GM04504 (cell line): ENCODE results near the gene DDX10.
"Not testable (repeated sequence)": the region's sequence is repeated elsewhere in the genome, so short reads cannot be mapped to it uniquely, and the experiment has no call there.

Source experiments
- DNase-seq: peaks from one replicate; pipeline ENCODE4 v3.0.0-alpha.2; 2012; ENCODE audit warnings: low read depth

The DDX10 gene

DNA sequence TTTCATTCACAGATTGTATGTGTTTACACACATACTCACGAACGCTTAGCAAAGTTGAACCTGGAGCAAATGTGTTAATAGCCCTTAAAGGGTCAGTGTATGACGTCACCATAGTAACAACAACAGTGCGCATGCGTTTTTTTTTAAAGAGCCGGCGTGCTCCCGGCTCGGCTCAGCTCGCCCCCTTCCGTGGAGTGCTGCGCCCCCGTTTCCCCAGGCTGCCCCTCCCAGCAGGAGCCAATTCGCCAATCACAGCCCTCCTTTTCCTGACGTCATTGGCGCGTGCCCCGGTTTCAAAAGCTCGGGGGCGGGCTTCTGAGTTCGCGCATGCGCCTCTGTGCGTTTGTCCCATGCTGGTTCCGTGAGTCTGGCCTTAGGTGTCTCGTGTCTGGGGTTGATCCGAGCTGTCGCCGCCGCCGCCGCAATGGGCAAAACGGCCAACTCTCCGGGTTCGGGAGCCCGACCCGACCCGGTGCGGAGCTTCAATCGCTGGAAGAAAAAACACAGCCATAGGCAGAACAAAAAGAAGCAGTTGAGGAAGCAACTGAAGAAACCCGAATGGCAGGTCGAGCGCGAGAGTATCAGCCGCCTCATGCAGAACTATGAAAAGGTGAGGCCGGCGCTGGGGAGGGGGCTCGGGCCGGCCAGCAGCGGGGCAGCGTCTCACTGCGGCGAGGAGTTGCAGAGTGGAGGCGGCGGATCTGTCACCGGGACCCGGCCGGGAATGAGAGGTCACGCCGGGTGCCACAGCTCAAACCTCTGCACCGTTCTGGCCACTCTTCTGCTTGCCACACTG lies at the start of gene DDX10:
DDX10 (plus strand) TSS at position 340 of the 796 bp plus-strand sequence; CDS start at position 425, 85 bp downstream.
- peak; percentile 97 for DNase-seq

DNA sequence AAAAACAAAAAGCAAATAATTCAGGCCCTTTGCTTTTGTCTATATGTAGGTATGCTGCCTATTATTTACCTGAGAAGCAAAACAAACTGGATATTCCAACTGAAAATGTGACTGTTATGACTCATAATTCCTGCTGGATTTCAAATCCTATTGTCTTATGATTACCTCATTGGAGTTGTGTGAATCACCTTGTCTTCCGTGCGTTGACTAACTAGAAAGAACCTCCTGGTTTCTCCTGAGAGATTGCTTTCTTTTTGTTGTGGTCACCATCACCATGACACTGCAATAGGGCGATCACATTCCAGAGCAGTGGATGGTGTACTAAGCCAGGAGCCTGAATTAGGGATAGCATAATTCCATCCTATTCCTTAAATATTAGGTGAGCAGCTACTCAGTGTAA lies 48.3 kb upstream of the DDX10 start:
- DNase-seq, result peak; percentile 62

DNA sequence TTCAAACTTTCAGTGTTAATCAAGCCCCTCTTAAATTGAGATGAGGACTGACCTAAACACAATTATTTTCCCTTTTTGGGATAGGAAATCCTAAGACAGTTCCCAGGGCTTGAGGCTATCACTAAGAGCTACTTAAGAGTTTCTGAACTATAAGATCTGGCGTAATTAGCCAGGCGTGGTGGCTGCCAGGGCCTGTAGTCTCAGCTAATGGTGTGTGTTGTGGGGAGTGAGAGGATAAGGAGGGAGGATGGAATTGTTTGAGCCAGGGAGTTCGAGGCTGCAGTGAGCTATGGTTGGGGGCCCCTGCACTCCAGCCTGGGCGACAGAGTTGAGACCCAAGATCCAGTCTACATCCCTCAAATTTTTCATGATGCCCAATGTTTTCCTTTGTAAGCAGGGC lies 47.8 kb upstream of the DDX10 start:
- DNase-seq, result no peak

DNA sequence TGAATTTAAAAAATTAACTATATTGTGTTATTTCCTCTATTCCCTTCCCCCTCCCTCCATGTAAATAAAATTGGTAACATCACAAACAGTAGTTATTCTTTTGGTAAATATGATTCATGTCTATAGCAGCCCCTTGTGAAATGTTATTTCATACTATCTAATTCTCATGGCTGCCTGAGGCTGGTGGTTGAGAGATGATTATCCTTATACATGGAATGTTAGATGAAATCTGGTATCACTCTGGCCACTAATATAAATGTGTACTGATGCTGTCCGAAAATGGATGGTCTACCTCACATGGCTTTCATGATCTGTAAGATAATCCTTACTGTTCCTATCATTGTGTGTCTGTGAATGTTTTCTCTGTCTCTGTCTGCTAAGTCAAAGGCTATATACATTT lies 46.3 kb upstream of the DDX10 start:
- no peak for DNase-seq

DNA sequence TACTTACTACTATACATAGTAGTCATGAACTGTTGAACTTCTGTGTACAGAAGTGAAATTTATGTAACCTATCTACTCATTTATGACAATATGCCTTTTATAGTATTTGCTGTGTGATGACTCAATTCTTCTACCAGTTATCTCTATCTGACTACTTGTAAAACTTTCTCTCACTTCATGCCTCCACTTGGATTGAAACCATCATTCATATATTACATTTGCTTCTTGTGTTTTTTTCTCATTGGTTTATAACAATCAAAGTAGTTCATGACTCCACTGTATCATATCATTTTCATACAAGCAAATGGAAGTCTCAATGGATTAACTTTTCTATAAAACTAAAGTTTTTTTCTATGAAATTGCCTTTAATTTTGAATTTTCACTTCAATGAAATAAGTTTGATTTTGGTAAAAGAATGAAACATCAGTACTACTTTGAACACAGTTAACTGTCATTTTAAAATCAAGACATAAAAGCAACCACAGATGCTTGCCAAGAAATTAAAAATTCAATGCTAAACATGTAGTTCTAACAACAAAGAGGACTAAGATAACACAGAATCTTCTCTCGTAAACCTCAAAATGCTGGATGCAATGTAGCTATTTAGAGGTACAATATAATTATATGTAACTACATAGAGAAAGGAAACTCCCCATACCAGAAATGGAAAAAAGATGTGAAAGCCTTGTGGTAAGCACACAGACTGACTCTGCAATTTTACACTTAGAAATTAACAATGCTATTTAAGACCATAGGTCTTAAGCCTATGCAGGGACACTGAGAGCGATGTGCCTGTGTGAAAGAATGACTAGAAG lies 43.7 kb upstream of the DDX10 start:
- no peak for DNase-seq

DNA sequence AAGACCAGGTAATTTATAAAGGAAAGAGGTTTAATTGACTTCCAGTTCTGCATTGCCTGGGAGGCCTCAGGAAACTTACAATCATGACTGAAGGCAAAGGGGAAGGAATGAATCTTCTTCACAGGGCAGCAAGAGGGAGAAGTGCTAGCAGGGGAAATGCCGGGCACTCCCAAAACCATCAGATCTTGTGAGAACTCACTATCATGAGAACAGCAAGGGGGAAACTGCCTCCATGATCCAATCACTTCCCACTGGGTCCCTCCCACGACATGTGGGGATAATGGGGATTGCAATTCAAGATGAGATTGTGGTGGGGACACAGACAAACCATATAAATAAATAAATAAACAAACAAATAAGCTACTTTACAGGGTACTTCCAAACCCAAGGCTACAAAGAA lies 42.5 kb upstream of the DDX10 start:
- no peak for DNase-seq

DNA sequence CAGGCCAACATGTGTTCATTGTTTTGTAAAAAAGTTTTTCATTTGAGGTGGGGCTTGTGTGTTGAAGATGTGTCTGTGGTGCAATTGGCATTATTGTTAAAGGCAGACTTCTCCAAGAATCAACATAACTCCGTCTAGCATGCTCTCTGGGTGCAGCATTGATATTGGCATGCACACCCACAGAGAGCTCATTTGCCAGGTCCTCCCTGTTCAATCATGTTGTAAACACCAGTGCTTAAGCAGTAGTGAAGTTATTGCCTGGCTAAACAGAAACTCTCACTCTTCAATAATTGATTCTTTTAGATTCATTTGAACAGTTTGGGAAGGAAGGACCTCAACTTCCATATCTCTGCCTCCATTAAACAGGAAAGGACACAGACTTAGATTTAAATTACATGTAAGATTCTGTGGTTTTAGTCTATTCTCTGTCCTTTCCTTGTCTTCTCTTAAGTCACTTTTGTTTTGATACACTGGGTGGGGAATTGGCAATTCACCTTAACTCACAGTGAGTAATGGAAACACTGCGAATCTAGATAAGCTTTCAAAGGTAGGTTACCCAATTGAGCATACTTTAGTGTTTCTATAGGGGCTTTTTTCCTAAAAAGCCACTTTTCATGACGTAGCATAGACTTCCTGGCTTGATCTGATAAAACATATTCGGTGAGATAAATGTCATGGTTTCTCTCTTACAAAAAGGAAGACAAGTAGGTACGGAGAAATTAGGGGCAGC lies 40.5 kb upstream of the DDX10 start:
- DNase-seq, result no peak

DNA sequence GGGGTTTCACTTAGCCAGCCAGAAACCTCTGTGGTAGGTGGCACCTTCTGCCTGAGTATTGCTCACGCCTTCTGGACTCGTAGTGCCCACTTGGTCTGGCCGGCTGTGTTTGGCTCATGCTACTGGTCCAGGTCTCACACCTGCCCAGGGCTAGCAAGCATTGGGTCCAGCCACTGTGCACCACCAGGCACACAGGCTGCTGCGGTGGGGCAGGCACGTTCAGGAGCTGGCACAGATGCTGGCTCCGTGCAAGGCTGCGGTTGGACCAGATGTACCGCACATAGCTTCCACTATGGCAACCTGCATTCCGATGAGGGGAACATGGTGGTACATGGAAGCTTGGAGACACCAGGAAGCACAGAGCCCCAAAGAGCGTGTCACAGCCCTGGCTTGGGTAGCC lies 36.5 kb upstream of the DDX10 start:
- no peak for DNase-seq

DNA sequence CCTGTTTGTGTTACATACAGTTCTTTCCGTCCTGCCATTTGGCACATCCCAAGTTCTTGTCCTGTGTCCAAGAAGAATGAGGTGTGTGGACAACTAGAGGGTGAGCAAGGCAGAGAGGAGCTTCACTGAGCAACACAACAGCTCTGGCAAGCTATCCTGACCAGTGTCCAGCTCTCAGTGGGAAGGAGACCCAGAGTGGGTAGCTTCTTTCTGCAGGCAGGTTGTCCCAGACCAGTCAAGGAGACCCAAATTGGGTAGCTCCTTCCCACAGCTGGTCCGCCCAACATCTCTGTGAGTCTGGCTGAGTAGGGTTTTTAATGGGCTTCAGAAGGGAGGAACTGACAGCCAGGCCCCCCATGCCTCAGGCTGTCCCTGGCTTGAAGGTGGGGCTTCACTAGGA lies 36.1 kb upstream of the DDX10 start:
- no peak for DNase-seq

DNA sequence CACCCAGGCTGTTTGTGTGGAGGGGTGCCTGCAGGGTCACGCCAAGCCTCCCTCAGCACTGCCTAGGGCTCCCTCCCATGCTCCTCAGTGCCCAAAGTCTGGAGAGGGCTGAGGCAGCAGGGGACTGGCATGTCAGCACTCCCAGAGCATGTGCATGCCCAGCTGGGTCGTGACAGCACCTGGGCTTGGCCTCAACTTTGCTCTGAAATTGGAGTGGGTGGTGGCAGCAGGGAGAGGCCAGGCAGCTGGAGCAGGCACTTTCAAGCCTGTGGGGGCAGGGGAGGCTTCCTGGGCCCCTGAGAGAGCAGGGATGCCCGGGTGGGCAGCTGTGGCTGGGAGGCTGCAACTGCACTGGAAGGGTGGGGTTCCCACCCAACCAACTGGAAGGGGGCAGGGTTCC lies 35.6 kb upstream of the DDX10 start:
- DNase-seq, result no peak

DNA sequence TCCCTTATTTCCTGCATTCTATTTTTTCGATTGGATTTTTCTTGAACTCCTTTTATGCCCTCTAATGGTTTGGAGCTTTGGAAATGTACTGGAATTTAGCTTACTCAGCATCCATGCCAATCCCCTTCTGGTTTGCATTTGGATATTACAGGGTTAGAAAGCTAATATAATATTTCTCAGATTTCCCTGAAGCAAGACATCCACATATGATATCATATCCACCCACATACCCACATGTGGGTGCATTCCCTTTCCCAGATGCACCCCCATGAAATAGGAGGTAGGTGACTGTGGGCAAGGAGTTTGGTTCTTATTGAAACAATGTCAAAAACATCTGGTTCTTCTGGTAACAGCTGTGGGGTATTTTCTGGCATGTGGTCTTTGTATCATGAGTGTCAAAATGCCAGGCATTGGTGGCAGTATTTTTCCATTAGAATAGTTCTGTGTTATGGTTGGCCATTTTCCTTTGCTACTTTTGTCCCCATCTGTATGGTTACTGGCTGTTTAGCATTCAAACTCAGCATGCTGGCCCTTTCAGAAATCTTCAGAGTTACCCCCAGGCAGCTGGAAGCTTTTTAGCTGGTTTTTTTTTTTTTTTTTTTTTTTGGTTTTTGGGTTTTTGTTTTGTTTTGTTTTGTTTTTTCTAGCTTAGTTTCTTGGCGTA lies 32.7 kb upstream of the DDX10 start:
- no peak for DNase-seq

DNA sequence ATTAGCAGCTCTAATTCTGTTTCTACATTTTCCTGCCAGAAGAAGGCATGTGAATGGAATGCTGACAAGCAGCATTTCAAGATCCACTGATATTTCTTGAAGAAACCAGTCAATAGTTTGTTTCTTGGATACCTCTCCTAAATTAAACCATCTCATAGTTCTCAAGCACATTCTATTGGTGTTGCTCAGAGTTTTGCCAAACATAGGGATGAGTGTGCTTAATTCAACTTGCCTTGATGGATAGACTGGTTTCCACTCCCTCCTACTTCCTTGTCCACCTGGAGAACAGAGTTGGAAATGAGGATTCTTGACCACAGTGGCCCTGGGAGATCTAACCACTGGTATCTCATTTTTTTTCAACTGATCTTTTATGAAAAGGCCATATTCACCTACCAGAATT lies 29.8 kb upstream of the DDX10 start:
- no peak for DNase-seq

DNA sequence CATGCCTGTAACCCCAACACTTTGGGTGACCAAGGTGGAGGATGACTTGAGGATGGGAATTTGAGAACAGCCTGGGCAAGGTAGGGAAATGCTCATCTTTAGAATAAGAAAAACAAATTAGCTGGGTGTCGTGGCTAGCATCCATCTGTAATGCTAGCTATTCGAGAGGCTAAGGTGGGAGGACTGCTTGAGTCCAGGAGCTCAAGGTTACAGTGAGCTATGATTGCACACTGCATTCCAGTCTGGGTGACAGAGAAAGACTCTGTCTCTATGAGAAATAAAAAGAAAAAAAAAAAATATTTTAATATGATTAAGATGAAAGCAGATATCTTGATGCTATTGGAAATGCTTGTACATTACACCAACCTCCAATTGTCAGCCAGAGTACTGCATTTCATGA lies 28.6 kb upstream of the DDX10 start:
- no peak for DNase-seq

DNA sequence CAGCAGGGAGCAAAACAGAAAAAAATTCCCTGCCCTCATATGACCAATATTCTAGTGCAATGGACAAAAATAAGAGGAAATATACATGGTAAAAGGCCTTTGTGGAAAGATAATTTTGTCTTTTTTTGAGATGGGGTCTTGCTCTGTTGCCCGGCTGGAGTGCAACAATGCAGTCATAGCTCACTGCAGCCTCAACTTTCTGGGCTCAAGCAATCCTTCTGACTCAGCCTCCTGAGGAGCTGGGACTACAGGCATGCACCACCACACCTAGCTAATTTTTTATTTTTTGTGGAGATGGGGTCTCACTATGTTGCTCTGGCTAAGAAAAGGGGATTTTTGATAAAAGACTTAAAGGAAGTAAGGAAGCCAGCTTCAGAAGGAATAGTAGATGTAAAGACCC lies 25.7 kb upstream of the DDX10 start:
- DNase-seq, result no peak

DNA sequence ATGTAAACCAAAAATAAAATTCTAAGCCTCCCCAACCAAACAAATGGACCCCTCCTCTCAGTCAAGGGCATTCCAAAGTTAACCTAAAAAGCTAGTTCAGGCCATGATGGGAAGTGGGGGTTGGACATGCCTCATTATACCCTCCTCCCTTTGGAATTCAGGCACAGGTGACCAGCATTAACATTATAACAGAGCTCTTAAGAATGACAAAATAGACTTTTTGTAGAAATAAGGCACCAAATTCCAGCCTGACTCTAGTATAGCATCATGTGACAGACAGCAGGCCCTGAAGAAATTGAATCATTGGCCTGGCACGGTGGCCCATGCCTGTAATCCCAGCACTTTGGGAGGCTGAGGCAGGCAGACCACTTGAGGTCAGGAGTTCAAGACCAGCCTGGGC lies 23.1 kb upstream of the DDX10 start:
- DNase-seq, result not testable (repeated sequence)

DNA sequence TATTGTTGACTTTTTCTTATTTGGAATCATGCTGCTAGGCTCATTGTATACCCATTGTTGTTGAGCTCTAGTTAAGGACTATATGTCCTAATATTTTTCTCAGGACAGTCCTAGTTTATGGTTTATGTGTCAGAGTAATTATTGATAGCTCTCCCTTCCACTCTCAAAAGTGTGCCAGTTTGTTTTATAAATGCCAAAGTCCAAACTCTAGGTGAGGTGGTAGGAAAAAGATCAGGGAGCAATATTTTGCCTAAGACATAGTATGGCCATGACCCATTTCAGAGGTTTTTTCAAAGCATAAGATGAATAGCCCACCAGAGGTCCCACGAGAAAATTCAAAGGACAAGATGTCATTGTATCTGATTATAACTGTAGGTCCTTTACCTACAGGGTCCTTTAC lies 20.9 kb upstream of the DDX10 start:
- no peak for DNase-seq

DNA sequence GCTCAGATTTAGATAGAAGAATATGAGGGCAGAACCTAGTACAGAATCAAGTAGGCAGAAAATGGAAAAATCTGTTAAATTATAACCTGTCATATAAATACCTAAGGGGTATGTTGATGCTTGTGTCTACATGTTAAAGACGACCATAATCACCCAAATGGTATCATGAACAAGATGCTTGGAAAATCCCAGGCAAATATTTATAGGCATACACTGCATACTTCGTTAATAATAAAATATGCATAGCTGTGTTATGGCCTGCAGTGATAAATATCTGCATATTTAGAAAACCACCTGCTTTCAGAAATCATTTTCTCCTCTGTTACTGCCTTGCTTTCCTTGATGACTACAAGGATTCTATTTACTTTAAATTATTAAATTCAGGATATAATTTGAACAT lies 18.9 kb upstream of the DDX10 start:
- DNase-seq, result no peak

DNA sequence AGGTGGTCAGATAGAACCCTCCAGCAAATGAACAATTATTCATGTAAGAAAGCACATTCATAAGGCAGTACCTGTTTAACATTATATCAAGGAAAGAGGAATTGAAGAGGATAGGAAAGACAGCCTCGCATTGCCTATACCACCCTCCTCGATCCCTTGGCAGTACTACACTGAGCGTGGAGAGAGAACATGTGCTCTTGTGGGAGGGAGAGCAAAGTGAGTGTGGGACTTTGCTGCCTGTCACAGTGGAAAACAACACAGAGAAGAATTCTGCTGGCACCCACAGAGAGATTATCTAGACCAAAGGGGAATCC lies 17.5 kb upstream of the DDX10 start:
- DNase-seq, result no peak

DNA sequence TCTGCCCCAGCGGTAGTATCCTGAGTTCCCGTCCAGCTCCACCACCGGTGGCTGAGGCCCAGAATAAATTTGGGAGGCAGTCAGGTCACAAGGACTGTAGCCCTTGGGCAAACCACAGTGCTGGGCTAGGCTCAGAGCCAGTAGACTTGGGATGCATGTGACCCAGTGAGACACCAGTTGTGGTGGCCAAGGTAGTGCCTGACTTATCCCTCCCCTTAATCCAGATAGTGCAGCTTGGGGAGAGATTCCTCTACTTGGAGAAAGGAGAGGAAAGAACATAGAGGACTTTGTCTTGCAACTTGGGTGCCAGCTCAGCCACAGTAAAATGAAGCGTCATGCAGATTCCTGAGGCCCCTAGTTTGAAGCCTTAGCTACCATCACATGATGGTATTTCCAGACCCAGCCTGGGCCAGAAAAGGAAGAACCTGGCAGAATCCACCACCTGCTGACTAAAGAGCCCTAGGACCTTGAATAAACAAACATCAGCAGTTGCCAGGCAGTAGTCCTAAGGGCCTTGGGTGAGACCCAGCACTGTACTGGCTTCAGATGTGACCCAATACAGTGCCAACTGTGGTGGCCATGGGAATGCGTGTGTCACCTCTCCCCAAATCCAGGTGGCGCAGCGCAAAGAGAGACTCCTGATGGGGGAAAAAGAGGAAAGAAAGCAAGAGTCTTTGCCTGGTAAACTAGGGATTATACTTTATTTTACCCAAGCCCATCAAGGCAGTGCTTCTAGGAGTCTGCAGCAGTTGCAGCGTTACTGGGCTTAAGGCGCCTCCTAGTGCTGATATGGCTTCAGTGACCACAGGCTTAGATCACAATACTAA lies 17.0 kb upstream of the DDX10 start:
- DNase-seq, result no peak

DNA sequence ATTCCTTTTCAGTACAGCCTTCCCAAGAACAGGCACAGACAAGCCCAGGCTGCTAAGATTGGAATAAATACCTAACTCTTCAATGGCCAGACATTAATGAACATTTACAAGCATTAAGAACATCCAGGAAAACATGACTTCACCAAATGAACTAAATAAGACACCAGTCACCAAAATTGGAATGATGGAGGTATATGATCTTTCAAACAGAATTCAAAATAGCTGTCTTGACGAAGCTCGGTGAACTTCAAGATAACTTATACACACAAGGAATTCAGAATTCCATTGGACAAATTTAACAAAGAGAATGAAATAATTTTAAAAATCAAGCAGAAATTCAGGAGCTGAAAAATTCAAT lies 16.4 kb upstream of the DDX10 start:
- DNase-seq, result no peak

DNA sequence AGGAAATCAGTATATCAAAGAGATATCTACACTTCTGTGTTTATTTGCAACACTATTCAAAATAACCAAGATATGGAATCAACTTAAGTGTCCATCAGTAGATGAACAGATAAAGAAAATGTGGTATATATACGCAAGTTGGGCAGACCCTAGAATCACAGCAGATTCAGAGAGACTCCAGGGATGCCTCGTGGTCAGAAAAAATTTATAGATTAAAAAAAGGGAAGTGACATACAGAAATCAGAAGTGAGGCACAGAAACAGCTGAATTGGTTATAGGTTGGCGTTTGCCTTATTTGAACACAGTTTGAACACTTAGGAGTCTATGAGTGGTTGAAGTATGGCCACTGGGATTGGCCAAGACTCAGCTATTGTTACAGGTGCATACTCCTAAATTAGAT lies 10.8 kb upstream of the DDX10 start:
- not testable (repeated sequence) for DNase-seq
